H1 (cell line): ENCODE measurements around the gene FOXC2. TPM values are rescaled to one million over a fixed set of nuclear protein-coding genes. Genes with fewer than 3 reads are reported as not detected.

Experiments
- CTCF ChIA-PET: fragments of 300-600 bp; sonication (Branson Sonifier 250); formaldehyde crosslinking; loops from one replicate; lab custom pipeline; 2021; ENCODE audit not compliant: partially characterized antibody; lab: Charles Lee
- POLR2A ChIA-PET: fragments of 300-600 bp; sonication (Branson Sonifier 250); formaldehyde crosslinking; loops from one replicate; lab custom pipeline; 2021; ENCODE audit warnings: inconsistent platforms; ENCODE audit not compliant: partially characterized antibody; lab: Charles Lee
- DNase-seq, 2 experiments: peaks; one replicate each; pipeline versions ENCODE4 v3.0.0 to v3.0.0-alpha.2; 2010 to 2022; ENCODE audit warnings: low spot score in 2 of 2, low read depth in 1 of 2, mixed read lengths in 1 of 2
- FAIRE-seq: peaks from 2 replicates; lab custom pipeline; 2011; peaks lifted over from hg19 to GRCh38; lab: Jason Lieb, UNC
- H2AFZ ChIP-seq: 2 replicates; pipeline ENCODE4 v1.8.1; 2012; ENCODE audit warnings: low read length, inconsistent platforms
- H2AK5ac ChIP-seq: 2 replicates; pipeline ENCODE4 v1.6.1; 2013; ENCODE audit warnings: low read depth, low read length
- H2BK120ac ChIP-seq: replicated peaks from 2 replicates; pipeline ENCODE3; 2013; ENCODE audit warnings: low read depth, low read length, inconsistent platforms
- H2BK12ac ChIP-seq: 2 replicates; pipeline ENCODE4 v1.6.1; 2013; ENCODE audit warnings: low read depth, low read length
- H2BK15ac ChIP-seq: 2 replicates; pipeline ENCODE4 v1.6.1; 2013; ENCODE audit warnings: low read length
- H2BK20ac ChIP-seq: 2 replicates; pipeline ENCODE4 v1.6.1; 2013; ENCODE audit warnings: low read length
- H2BK5ac ChIP-seq: 2 replicates; pipeline ENCODE4 v1.6.1; 2013; ENCODE audit warnings: low read depth, low read length
- H3K14ac ChIP-seq: 2 replicates; pipeline ENCODE4 v1.6.1; 2013; ENCODE audit warnings: inconsistent platforms; ENCODE audit not compliant: insufficient read length
- H3K18ac ChIP-seq: 2 replicates; pipeline ENCODE4 v1.6.1; 2013; ENCODE audit warnings: low read length; ENCODE audit errors: extremely low read depth
- H3K23ac ChIP-seq: 2 replicates; pipeline ENCODE4 v1.6.1; 2013; ENCODE audit warnings: inconsistent platforms; ENCODE audit not compliant: insufficient read length
- H3K23me2 ChIP-seq: 2 replicates; pipeline ENCODE4 v1.6.1; 2013; ENCODE audit warnings: low read depth, low read length
- H3K27ac ChIP-seq: 2 replicates; pipeline ENCODE4 v1.6.1; 2011; ENCODE audit warnings: low read depth, low read length, inconsistent platforms
- H3K27me3 ChIP-seq, 4 experiments: replicated peaks in 1 of 4; 1 replicate in 1 of 4; 2 replicates in 3 of 4; pipeline versions ENCODE4 v1.6.1 to v1.8.1; 2011 to 2013; ENCODE audit warnings: low read length in 3 of 4, mild to moderate bottlenecking in 3 of 4, inconsistent platforms in 2 of 4, mixed read lengths in 2 of 4, moderate library complexity in 1 of 4; ENCODE audit not compliant: control insufficient read depth in 3 of 4, insufficient read depth in 3 of 4; ENCODE audit errors: extremely low read depth in 1 of 4
- H3K36me3 ChIP-seq, 4 experiments: 2 replicates each; pipeline versions ENCODE4 v1.6.1 to v1.8.1; 2011 to 2013; ENCODE audit warnings: mild to moderate bottlenecking in 4 of 4, low read length in 3 of 4, moderate library complexity in 2 of 4, control low read depth in 1 of 4, inconsistent platforms in 1 of 4; ENCODE audit not compliant: insufficient read depth in 4 of 4, control insufficient read depth in 2 of 4
- H3K4ac ChIP-seq: replicated peaks from 2 replicates; pipeline ENCODE3; 2013; ENCODE audit warnings: low read length, low read depth, mixed read lengths, inconsistent platforms; ENCODE audit not compliant: insufficient read length
- H3K4me1 ChIP-seq, 4 experiments: replicated peaks in 1 of 4; 1 replicate in 1 of 4; 2 replicates in 3 of 4; pipeline versions ENCODE4 v1.6.1 to v1.8.1; 2011 to 2013; ENCODE audit warnings: low read length in 3 of 4, inconsistent platforms in 2 of 4, mixed read lengths in 1 of 4; ENCODE audit not compliant: insufficient read depth in 4 of 4, control insufficient read depth in 3 of 4
- H3K4me2 ChIP-seq, 2 experiments: 2 replicates each; pipeline versions ENCODE4 v1.6.1 to v1.8.1; 2011 to 2013; ENCODE audit warnings: low read depth in 2 of 2, low read length in 2 of 2, control low read depth in 1 of 2, inconsistent platforms in 1 of 2, mild to moderate bottlenecking in 1 of 2; ENCODE audit not compliant: insufficient read depth in 1 of 2
- H3K4me3 ChIP-seq, 4 experiments: fragments of 200-600, 300-600 bp in 1 of 4; sonication (generic), shearing (Covaris generic), sonication (Bioruptor Twin) in 1 of 4; 2 replicates each; pipeline versions ENCODE4 v1.5.1 to v1.8.1; 2011 to 2016; ENCODE audit warnings: low read length in 4 of 4, low read depth in 3 of 4, control low read depth in 2 of 4, inconsistent platforms in 2 of 4, mild to moderate bottlenecking in 2 of 4, mixed read lengths in 1 of 4, moderate library complexity in 1 of 4; ENCODE audit not compliant: insufficient read depth in 2 of 4; ENCODE audit errors: extremely low read depth in 1 of 4
- H3K56ac ChIP-seq: replicated peaks from 2 replicates; pipeline ENCODE3; 2013; ENCODE audit warnings: low read depth, mild to moderate bottlenecking, mixed read lengths, low read length, inconsistent platforms; ENCODE audit not compliant: insufficient read length
- H3K79me1 ChIP-seq: 2 replicates; pipeline ENCODE4 v1.6.1; 2013; ENCODE audit warnings: low read depth, low read length, control low read depth
- H3K79me2 ChIP-seq, 2 experiments: 2 replicates each; pipeline versions ENCODE4 v1.6.1 to v1.8.1; 2012 to 2013; ENCODE audit warnings: low read length in 2 of 2, mild to moderate bottlenecking in 2 of 2, inconsistent platforms in 1 of 2; ENCODE audit not compliant: insufficient read depth in 2 of 2, control insufficient read depth in 1 of 2
- H3K9ac ChIP-seq, 4 experiments: replicated peaks in 1 of 4; 1 replicate in 1 of 4; 2 replicates in 3 of 4; pipeline versions ENCODE4 v1.6.1 to v1.8.1; 2011 to 2013; ENCODE audit warnings: low read depth in 3 of 4, low read length in 3 of 4, control low read depth in 2 of 4, mild to moderate bottlenecking in 2 of 4, moderate library complexity in 2 of 4, inconsistent platforms in 1 of 4; ENCODE audit errors: extremely low read depth in 1 of 4
- H3K9me3 ChIP-seq, 2 experiments: 2 replicates each; pipeline versions ENCODE4 v1.6.1 to v1.8.1; 2012 to 2013; ENCODE audit warnings: mild to moderate bottlenecking in 2 of 2, moderate library complexity in 2 of 2, control low read depth in 1 of 2, inconsistent platforms in 1 of 2, low read depth in 1 of 2, low read length in 1 of 2, mixed read lengths in 1 of 2; ENCODE audit not compliant: insufficient read depth in 2 of 2
- H4K20me1 ChIP-seq, 2 experiments: replicated peaks in 1 of 2; 2 replicates each; pipeline versions ENCODE3 to v1.8.1; 2011 to 2013; ENCODE audit warnings: inconsistent platforms in 2 of 2, low read length in 2 of 2, mild to moderate bottlenecking in 1 of 2; ENCODE audit not compliant: insufficient read depth in 2 of 2, control insufficient read depth in 1 of 2
- H4K5ac ChIP-seq: 2 replicates; pipeline ENCODE4 v1.6.1; 2013; ENCODE audit warnings: low read length, low read depth, mixed read lengths, inconsistent platforms; ENCODE audit not compliant: insufficient read length
- H4K8ac ChIP-seq: 2 replicates; pipeline ENCODE4 v1.8.0; 2013; ENCODE audit warnings: mild to moderate bottlenecking, moderate library complexity, low read length, inconsistent platforms; ENCODE audit not compliant: insufficient read depth; ENCODE audit errors: extremely low read depth
- H4K91ac ChIP-seq: replicated peaks from 2 replicates; pipeline ENCODE3; 2013; ENCODE audit warnings: low read length, mixed read lengths, inconsistent platforms; ENCODE audit not compliant: insufficient read length
- RBBP5 ChIP-seq: IDR thresholded peaks from 2 replicates; pipeline ENCODE4 v1.7.1; 2012; ENCODE audit warnings: low read depth, mild to moderate bottlenecking, inconsistent platforms, low read length, moderate library complexity, borderline replicate concordance
- SP2 ChIP-seq: IDR thresholded peaks from 2 replicates; pipeline ENCODE4 v1.6.1; 2012; ENCODE audit warnings: mild to moderate bottlenecking, low read length, inconsistent platforms
- TAF7 ChIP-seq: optimal IDR thresholded peaks from 2 replicates; pipeline ENCODE3; 2011; ENCODE audit warnings: low read depth, mild to moderate bottlenecking, inconsistent platforms, low read length, moderate library complexity, borderline replicate concordance
- ZNF274 ChIP-seq: IDR thresholded peaks from 2 replicates; pipeline ENCODE4 v1.7.0; 2012; ENCODE audit warnings: low read length, borderline replicate concordance; ENCODE audit errors: extremely low read depth
- WGBS, 2 experiments: shearing (Covaris generic) in 1 of 2; methylation state at CpG; one replicate each; pipeline versions ENCODE4 v1.1.6 to v1.1.7; 2013 to 2015; ENCODE audit warnings: low lambda C conversion rate in 2 of 2, mixed read lengths in 2 of 2, inconsistent platforms in 1 of 2, low coverage in 1 of 2, missing lambda C conversion rate in 1 of 2; ENCODE audit not compliant: insufficient replicate concordance in 2 of 2, insufficient coverage in 1 of 2, insufficient read length in 1 of 2; ENCODE audit errors: extremely low coverage in 1 of 2, missing lambda C conversion rate in 1 of 2; 5-methylcytosine and 5-hydroxymethylcytosine counted together
- polyA plus RNA-seq, 7 experiments: library from polyadenylated mRNA; depleted of rRNA in 3 of 7; stranded (reverse) in 5 of 7; unstranded in 2 of 7; fragments of >200 nt in 5 of 7; fragments of 200-250 nt in 2 of 7; gene quantifications; 1 replicate in 5 of 7; 2 replicates in 1 of 7; 4 replicates in 1 of 7; pipeline versions ENCODE4 v1.2.1 to v1.2.3, GENCODE V29; 2011 to 2013; ENCODE audit warnings: missing spikeins in 2 of 7, mixed read lengths in 2 of 7
- total RNA-seq: library from RNA; stranded (reverse); fragmentation: NEBNext Ultra II Directional; extraction: Animal tissue kit (Norgen Biotek cat#: 25700); gene quantifications from 2 replicates; pipeline ENCODE4 v1.2.1, GENCODE V29; 2021

The FOXC2 gene
- total and polyA plus RNA-seq, 2 of the 8 experiments (the other 6 are each of a cell fraction or from before 2014, with no cell fraction given), result 0.09 TPM; not detected in 1

GRCh38 chr16:86609115-86609514, 42.5 kb downstream of the FOXC2 start:
- Histone ChIP-seq H3K4me2 (no peak overlapping the region), H4K5ac (no peak overlapping the region), H2BK12ac (no peak overlapping the region; the same call in 1 of the 2 replicates), H3K23ac (no peak overlapping the region), H3K4ac (no peak overlapping the region), H3K36me3 (no peaks in the 10 kb centered on the region), H2AFZ (no peak overlapping the region; the same call in 1 of the 2 replicates), H2BK20ac (no peak overlapping the region), H4K20me1 (no peaks in the 10 kb centered on the region), H2AK5ac (no peak overlapping the region), H3K14ac (no peak overlapping the region), H3K27ac (no peak overlapping the region), H3K9me3 (no peaks in the 10 kb centered on the region), H3K4me3 (no peak overlapping the region), H3K56ac (no peak overlapping the region), H2BK5ac (no peak overlapping the region), H3K27me3 (no peaks in the 10 kb centered on the region), H3K23me2 (no peaks in the 10 kb centered on the region), H3K4me1 (no peaks in the 10 kb centered on the region), H4K8ac (no peak overlapping the region)
- FAIRE-seq (no peak), DNase-seq (no peak)
- POLR2A ChIA-PET, result interaction anchor here (1.1 kb wide), 1 partner anchor 14 kb away, joined by 3 read pairs; no protein-coding TSS in a partner anchor
- WGBS, 2 experiments, result 85% methylated on average over 6 of the region's 6 CpGs; no CpG with 5 or more reads in 1 of the 2 experiments
- CTCF ChIA-PET, result interaction anchor here (0.7 to 1.1 kb wide), 2 partner anchors 91 to 490 kb away, joined by 3 to 4 read pairs; no protein-coding TSS in a partner anchor
- TF ChIP-seq ZNF274 (no peak), RBBP5 (no peak), TAF7 (no peak), SP2 (no peak)
- TF ChIP-seq, all 59 proteins: peak for 0
- Histone ChIP-seq H3K9ac (no peak overlapping the region), H3K79me1 (no peaks in the 10 kb centered on the region), H2BK15ac (no peak overlapping the region), H4K91ac (no peak overlapping the region), H3K79me2 (no peaks in the 10 kb centered on the region), H2BK120ac (no peak overlapping the region), H3K18ac (no peak overlapping the region)
